Measurements from ENCODE around the gene CFAP73.
A peak's percentile ranks its signal among the peaks of the same experiment; 100 is the strongest.

Gene CFAP73

GRCh38 chr12:113152835-113153814 is 3.6 kb downstream of the CFAP73 start:
- peak; percentile 90 for DNase-seq (ENCODE audit: low spot score)
- peak; percentile 48 for TF ChIP-seq CTCF (IDR thresholded peaks at IDR 0.05; ENCODE audit: extremely low read depth, missing control alignments)

GRCh38 chr12:113154351-113154973 is 4.9 kb downstream of the CFAP73 start:
- TF ChIP-seq CTCF (IDR thresholded peaks at IDR 0.05; ENCODE audit: extremely low read depth, missing control alignments) = no peak
- DNase-seq (ENCODE audit: low spot score) = peak; percentile 76

GRCh38 chr12:113155060-113155459 is 5.5 kb downstream of the CFAP73 start:
- no peak for TF ChIP-seq CTCF (IDR thresholded peaks at IDR 0.05; ENCODE audit: extremely low read depth, missing control alignments)
- no peak for DNase-seq (ENCODE audit: low spot score)

- no peak for TF ChIP-seq CTCF (IDR thresholded peaks at IDR 0.05; ENCODE audit: extremely low read depth, missing control alignments)
Measured at GRCh38 chr12:113155646-113156045, 6.1 kb downstream of the CFAP73 start.

GRCh38 chr12:113157218-113157859 is 7.8 kb downstream of the CFAP73 start:
- DNase-seq (ENCODE audit: low spot score) = peak; percentile 21
- TF ChIP-seq CTCF (IDR thresholded peaks at IDR 0.05; ENCODE audit: extremely low read depth, missing control alignments) = no peak

More at GRCh38 chr12:113155646-113156045, 6.1 kb downstream of the CFAP73 start:
- DNase-seq (ENCODE audit: low spot score) = no peak

- TF ChIP-seq CTCF (IDR thresholded peaks at IDR 0.05; ENCODE audit: extremely low read depth, missing control alignments) = no peak
Measured at GRCh38 chr12:113158439-113159203, 9.1 kb downstream of the CFAP73 start.

More at GRCh38 chr12:113158439-113159203, 9.1 kb downstream of the CFAP73 start:
- DNase-seq (ENCODE audit: low spot score) = no peak

Data from GM20000 (cell line).